ENCODE results near the gene ADCK2.
A peak's percentile ranks its signal among the peaks of the same experiment; 100 is the strongest.
"Not testable (repeated sequence)": the region's sequence is repeated elsewhere in the genome, so short reads cannot be mapped to it uniquely, and the experiment has no call there.

ADCK2 gene

DNA sequence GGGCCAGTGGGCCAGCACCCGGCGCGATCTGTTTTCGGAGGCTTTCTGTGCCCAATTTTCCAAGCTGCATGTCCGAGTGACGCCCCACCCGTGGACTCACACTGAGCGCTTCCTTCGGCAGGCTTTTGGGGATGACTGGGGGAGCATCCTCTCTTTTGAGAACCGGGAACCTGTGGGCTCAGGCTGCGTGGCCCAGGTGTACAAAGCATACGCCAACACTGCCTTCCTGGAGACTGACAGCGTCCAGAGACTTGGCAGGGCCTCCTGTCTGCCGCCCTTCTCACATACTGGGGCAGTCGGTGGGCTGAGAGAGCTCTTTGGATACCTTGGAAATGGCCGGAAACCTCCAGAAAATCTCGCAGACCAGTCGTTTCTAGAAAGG lies 1.0 kb downstream of the ADCK2 start:
- H3K36me3 ChIP-seq (replicated peaks), result peaks cover 10% of the 10 kb centered on the region; the same call in 1 of the 2 replicates
- in situ Hi-C loops (cut with MboI; ENCODE audit: low sequenced_read_pairs), result no loop called here
- peak overlapping the region; percentile 50 for H3K4me3 ChIP-seq
- DNase-seq (ENCODE audit: low spot score in 2 of 2), result no peak
- peaks cover 23% of the 10 kb centered on the region for H3K4me1 ChIP-seq
- no peaks in the 10 kb centered on the region for H3K9me3 ChIP-seq
- H3K27me3 ChIP-seq (ENCODE audit: low read depth), result no peaks in the 10 kb centered on the region

DNA sequence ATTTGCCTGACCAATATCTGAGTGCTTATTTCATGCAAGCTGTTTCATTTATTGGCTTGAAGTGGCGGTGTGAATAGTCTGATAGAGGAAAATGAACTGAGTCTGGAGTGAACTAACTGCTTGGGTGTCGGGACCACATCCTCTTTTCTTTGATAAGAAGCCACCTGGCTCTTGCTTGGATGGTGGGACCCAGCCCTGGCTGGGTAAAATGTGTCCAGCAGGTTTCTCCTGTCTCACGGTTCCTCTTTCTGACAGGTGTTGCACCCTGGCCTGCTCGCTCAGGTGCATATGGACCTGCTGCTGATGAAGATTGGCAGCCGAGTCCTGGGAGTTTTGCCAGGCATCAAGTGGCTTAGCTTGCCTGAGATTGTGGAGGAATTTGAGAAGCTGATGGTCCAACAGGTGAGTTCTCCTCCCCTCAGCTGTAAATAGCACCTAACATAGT lies 1.6 kb downstream of the ADCK2 start:
- Histone ChIP-seq H3K27me3 (ENCODE audit: low read depth) (no peaks in the 10 kb centered on the region), H3K9me3 (no peaks in the 10 kb centered on the region), H3K4me3 (peak overlapping the region; percentile 50), H3K36me3 (replicated peaks) (peaks cover 10% of the 10 kb centered on the region; the same call in 1 of the 2 replicates), H3K4me1 (peaks cover 23% of the 10 kb centered on the region)
- no peak for DNase-seq (ENCODE audit: low spot score in 2 of 2)
- in situ Hi-C loops (cut with MboI; ENCODE audit: low sequenced_read_pairs), result no loop called here

DNA sequence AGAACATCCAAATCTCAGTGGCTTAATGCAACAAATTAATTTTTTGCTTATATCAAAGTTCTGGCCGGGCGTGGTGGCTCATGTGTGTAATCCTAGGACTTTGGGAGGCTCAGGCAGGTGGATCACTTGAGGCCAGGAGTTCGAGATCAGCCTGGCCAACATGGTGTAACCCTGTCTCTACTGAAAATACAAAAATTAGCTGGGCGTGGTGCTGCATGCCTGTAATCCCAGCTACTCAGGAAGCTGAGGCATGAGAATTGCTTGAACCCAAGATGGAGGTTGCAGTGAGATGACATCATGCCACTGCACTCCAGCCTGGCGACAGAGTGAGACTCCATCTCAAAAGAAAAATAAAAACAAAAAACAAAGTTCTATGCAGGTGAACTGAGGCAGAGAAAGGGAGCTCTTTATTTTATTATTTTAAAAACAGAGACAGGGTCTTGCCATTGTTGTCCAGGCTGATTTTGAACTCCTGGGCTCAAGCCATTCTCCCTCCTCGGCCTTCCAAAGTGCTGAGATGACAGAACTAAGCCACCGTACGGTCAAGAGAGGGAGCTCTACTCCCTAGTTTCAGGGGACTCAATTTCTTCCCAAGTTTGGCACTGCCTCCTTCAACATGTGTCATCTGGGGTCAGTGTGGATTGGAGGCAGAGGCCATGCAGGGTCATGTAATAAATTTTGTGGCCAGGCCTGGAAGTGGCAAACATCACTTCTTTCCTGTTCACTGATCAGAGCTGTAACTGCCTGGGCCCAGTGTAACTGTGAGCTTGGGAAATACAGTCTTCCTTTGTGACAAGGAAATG lies 2.4 kb downstream of the ADCK2 start:
- Histone ChIP-seq H3K4me1 (peaks cover 23% of the 10 kb centered on the region), H3K36me3 (replicated peaks) (peaks cover 15% of the 10 kb centered on the region), H3K4me3 (peak overlapping the region; percentile 50; the same call in 1 of the 2 replicates), H3K27me3 (ENCODE audit: low read depth) (no peaks in the 10 kb centered on the region), H3K9me3 (no peaks in the 10 kb centered on the region)
- DNase-seq (ENCODE audit: low spot score in 2 of 2), result peak; percentile 40 to 52
- in situ Hi-C loops (cut with MboI; ENCODE audit: low sequenced_read_pairs), result no loop called here

DNA sequence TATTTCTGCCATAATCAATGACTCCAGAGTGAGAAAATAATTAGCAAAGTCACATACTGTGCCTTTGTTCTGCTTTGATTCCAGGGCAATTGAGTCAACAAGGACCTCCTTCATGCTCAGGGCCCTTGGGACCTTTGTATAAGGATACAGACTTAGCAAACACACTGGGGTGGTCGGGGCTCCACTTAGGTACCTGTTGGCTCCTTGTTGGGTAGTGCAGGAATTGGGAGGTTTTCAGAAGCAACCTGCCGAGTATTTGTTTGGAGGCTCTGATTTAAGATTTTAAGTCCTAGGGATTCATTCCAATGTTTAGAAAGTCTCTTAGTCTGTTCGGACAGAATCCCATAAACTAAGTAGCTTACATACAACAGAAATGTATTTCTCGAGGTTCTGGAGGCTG lies 3.0 kb downstream of the ADCK2 start:
- Histone ChIP-seq H3K4me3 (no peak overlapping the region), H3K27me3 (ENCODE audit: low read depth) (no peaks in the 10 kb centered on the region), H3K9me3 (no peaks in the 10 kb centered on the region), H3K4me1 (peaks cover 23% of the 10 kb centered on the region), H3K36me3 (replicated peaks) (peaks cover 21% of the 10 kb centered on the region)
- DNase-seq (ENCODE audit: low spot score in 2 of 2), result no peak
- in situ Hi-C loops (cut with MboI; ENCODE audit: low sequenced_read_pairs), result no loop called here

GRCh38 chr7:140676306-140676705 lies 3.6 kb downstream of the ADCK2 start:
- in situ Hi-C loops (cut with MboI; ENCODE audit: low sequenced_read_pairs), result no loop called here
- peaks cover 23% of the 10 kb centered on the region for H3K4me1 ChIP-seq
- H3K27me3 ChIP-seq (ENCODE audit: low read depth), result no peaks in the 10 kb centered on the region
- no peaks in the 10 kb centered on the region for H3K9me3 ChIP-seq
- no peak overlapping the region for H3K4me3 ChIP-seq
- H3K36me3 ChIP-seq (replicated peaks), result peaks cover 24% of the 10 kb centered on the region
- no peak for DNase-seq (ENCODE audit: low spot score in 2 of 2)

- Histone ChIP-seq H3K4me1 (peaks cover 23% of the 10 kb centered on the region), H3K36me3 (replicated peaks) (peaks cover 24% of the 10 kb centered on the region)
- H3K4me3 ChIP-seq; H3K27me3 ChIP-seq (ENCODE audit: low read depth); in situ Hi-C loops (cut with MboI; ENCODE audit: low sequenced_read_pairs); DNase-seq (ENCODE audit: low spot score in 2 of 2); H3K9me3 ChIP-seq: not testable (repeated sequence)
Observed at GRCh38 chr7:140676956-140677355, 4.2 kb downstream of the ADCK2 start.

GRCh38 chr7:140677496-140677895 lies 4.8 kb downstream of the ADCK2 start:
- Histone ChIP-seq H3K9me3 (no peaks in the 10 kb centered on the region), H3K36me3 (replicated peaks) (peaks cover 24% of the 10 kb centered on the region), H3K4me1 (peaks cover 20% of the 10 kb centered on the region), H3K4me3 (no peak overlapping the region), H3K27me3 (ENCODE audit: low read depth) (no peaks in the 10 kb centered on the region)
- no peak for DNase-seq (ENCODE audit: low spot score in 2 of 2)
- in situ Hi-C loops (cut with MboI; ENCODE audit: low sequenced_read_pairs), result no loop called here

GRCh38 chr7:140678081-140678815 lies 5.5 kb downstream of the ADCK2 start:
- DNase-seq (ENCODE audit: low spot score in 2 of 2), result no peak
- H3K4me3 ChIP-seq, result no peak overlapping the region
- peaks cover 20% of the 10 kb centered on the region for H3K4me1 ChIP-seq
- in situ Hi-C loops (cut with MboI; ENCODE audit: low sequenced_read_pairs), result no loop called here
- no peaks in the 10 kb centered on the region for H3K27me3 ChIP-seq (ENCODE audit: low read depth)
- no peaks in the 10 kb centered on the region for H3K9me3 ChIP-seq
- H3K36me3 ChIP-seq (replicated peaks), result peaks cover 24% of the 10 kb centered on the region

- in situ Hi-C loops (cut with MboI; ENCODE audit: low sequenced_read_pairs), result no loop called here
- peaks cover 17% of the 10 kb centered on the region for H3K4me1 ChIP-seq
- no peak for DNase-seq (ENCODE audit: low spot score in 2 of 2)
- no peak overlapping the region for H3K4me3 ChIP-seq
- no peaks in the 10 kb centered on the region for H3K9me3 ChIP-seq
- H3K36me3 ChIP-seq (replicated peaks), result peaks cover 24% of the 10 kb centered on the region
- H3K27me3 ChIP-seq (ENCODE audit: low read depth), result no peaks in the 10 kb centered on the region
Observed at GRCh38 chr7:140678816-140679130, 6.0 kb downstream of the ADCK2 start.

- Histone ChIP-seq H3K4me3 (no peak overlapping the region), H3K27me3 (ENCODE audit: low read depth) (no peaks in the 10 kb centered on the region), H3K4me1 (peaks cover 13% of the 10 kb centered on the region), H3K36me3 (replicated peaks) (peaks cover 24% of the 10 kb centered on the region), H3K9me3 (no peaks in the 10 kb centered on the region)
- in situ Hi-C loops (cut with MboI; ENCODE audit: low sequenced_read_pairs), result no loop called here
- DNase-seq (ENCODE audit: low spot score in 2 of 2), result no peak
Observed at GRCh38 chr7:140679186-140679585, 6.4 kb downstream of the ADCK2 start.

DNA sequence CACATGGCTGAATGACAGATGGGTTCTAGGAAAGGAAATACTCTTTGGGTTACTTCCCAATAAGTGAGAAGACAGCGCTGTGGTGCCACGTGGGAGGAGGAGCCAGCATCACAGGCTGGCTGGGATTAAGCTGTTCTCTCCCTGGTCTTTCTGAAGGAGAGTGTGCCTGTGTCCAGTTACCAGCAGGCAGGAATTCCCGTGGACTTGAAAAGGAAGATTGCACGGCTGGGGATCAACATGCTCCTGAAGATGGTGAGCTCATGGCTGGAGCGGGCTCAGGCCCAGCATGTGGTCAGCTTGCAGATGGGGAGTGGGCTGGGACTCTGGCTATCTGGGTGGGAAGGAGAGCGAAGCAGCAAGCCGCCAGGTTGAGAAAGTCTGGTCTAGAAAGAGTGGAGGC lies 8.1 kb downstream of the ADCK2 start:
- H3K36me3 ChIP-seq (replicated peaks), result peaks cover 23% of the 10 kb centered on the region
- no peak for DNase-seq (ENCODE audit: low spot score in 2 of 2)
- no peaks in the 10 kb centered on the region for H3K27me3 ChIP-seq (ENCODE audit: low read depth)
- in situ Hi-C loops (cut with MboI; ENCODE audit: low sequenced_read_pairs), result no loop called here
- no peaks in the 10 kb centered on the region for H3K9me3 ChIP-seq
- no peaks in the 10 kb centered on the region; the same call in 1 of the 2 replicates for H3K4me1 ChIP-seq
- no peak overlapping the region for H3K4me3 ChIP-seq

- no peaks in the 10 kb centered on the region for H3K9me3 ChIP-seq
- H3K4me1 ChIP-seq, result no peaks in the 10 kb centered on the region
- H3K36me3 ChIP-seq (replicated peaks), result peaks cover 17% of the 10 kb centered on the region
- no peaks in the 10 kb centered on the region for H3K27me3 ChIP-seq (ENCODE audit: low read depth)
- no peak for DNase-seq (ENCODE audit: low spot score in 2 of 2)
- no peak overlapping the region for H3K4me3 ChIP-seq
- in situ Hi-C loops (cut with MboI; ENCODE audit: low sequenced_read_pairs), result no loop called here
Observed at GRCh38 chr7:140681766-140682165, 9.0 kb downstream of the ADCK2 start.

DNA sequence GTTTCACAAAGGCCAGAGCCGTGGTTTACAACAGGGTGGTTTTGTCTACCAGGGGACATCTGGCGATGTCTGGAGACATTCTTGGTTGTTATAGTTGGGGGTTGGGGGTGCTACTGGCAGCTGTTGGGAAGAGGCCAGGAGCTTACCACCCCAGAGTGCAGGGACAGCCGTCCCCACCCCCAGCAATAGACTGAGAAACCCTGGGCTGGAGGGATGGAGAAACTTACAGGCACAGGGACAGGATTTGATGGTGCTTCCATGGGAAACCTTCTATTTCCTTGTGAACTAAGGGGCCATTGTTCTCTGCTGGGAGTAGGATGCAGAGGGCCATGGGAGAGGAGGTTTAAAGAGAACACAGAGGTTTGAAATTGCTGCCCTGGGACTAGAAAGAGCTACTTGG lies 10.9 kb downstream of the ADCK2 start:
- no peaks in the 10 kb centered on the region for H3K4me1 ChIP-seq
- in situ Hi-C loops (cut with MboI; ENCODE audit: low sequenced_read_pairs), result no loop called here
- H3K27me3 ChIP-seq (ENCODE audit: low read depth), result no peaks in the 10 kb centered on the region
- H3K4me3 ChIP-seq, result no peak overlapping the region
- no peak for DNase-seq (ENCODE audit: low spot score in 2 of 2)
- H3K9me3 ChIP-seq, result no peaks in the 10 kb centered on the region
- H3K36me3 ChIP-seq (replicated peaks), result peaks cover 19% of the 10 kb centered on the region

All from HAP-1 (cell line).